CD4-positive, alpha-beta T cell (primary cell): ENCODE results near the gene TSHZ2. TPM values are rescaled to one million over a fixed set of nuclear protein-coding genes. Genes with fewer than 3 reads are reported as not detected.

Experiments used
- ATAC-seq: fragments of 200-7000 bp; cut with Tn5 transposase; one replicate; pipeline ENCODE4 v1.10.0; 2022; ENCODE audit warnings: mild to moderate bottlenecking; ENCODE audit not compliant: poor library complexity
- CTCF ChIA-PET: fragments of 350-600 bp; sonication (Branson Sonifier 250); formaldehyde crosslinking; loops from one replicate; lab custom pipeline; 2021; ENCODE audit warnings: antibody characterized with exemption, inconsistent platforms; lab: Charles Lee
- POLR2A ChIA-PET: fragments of 350-600 bp; sonication (Branson Sonifier 250); formaldehyde crosslinking; loops from one replicate; lab custom pipeline; 2021; ENCODE audit warnings: antibody characterized with exemption, inconsistent platforms; lab: Charles Lee
- DNase-seq, 14 experiments: peaks; one replicate each; pipeline ENCODE4 v3.0.0-alpha.2; 2013 to 2020; ENCODE audit warnings: mixed read lengths in 2 of 14
- H3K27ac ChIP-seq, 2 donors: one replicate each; pipeline versions ENCODE4 v1.5.1 to v1.7.0; 2013; ENCODE audit warnings: low read length in 2 of 2, low read depth in 1 of 2, mild to moderate bottlenecking in 1 of 2
- H3K27me3 ChIP-seq, 2 experiments: 1 replicate in 1 of 2; 2 replicates in 1 of 2; pipeline versions ENCODE4 v1.6.1 to v1.7.0; 2013; ENCODE audit warnings: low read length in 2 of 2, control low read depth in 1 of 2, mild to moderate bottlenecking in 1 of 2, moderate library complexity in 1 of 2; ENCODE audit not compliant: insufficient read depth in 2 of 2, control insufficient read depth in 1 of 2
- H3K36me3 ChIP-seq: one replicate; pipeline ENCODE4 v1.6.1; 2013; ENCODE audit warnings: low read length, control low read depth; ENCODE audit not compliant: insufficient read depth
- H3K4me1 ChIP-seq: one replicate; pipeline ENCODE4 v1.6.1; 2013; ENCODE audit warnings: low read length, control low read depth; ENCODE audit not compliant: insufficient read depth
- H3K4me3 ChIP-seq: one replicate; pipeline ENCODE4 v1.5.1; 2013; ENCODE audit warnings: mild to moderate bottlenecking, low read length, moderate library complexity
- H3K9me3 ChIP-seq, 2 experiments: 1 replicate in 1 of 2; 2 replicates in 1 of 2; pipeline versions ENCODE4 v1.6.1 to v1.7.0; 2013; ENCODE audit warnings: low read length in 2 of 2, mild to moderate bottlenecking in 2 of 2, control low read depth in 1 of 2, moderate library complexity in 1 of 2; ENCODE audit not compliant: control insufficient read depth in 1 of 2, insufficient read depth in 1 of 2
- H3K27ac Mint-ChIP-seq: one replicate; pipeline ENCODE4 v1.8.0; 2020; ENCODE audit warnings: mixed read lengths
- H3K27me3 Mint-ChIP-seq: one replicate; pipeline ENCODE4 v1.8.0; 2021; ENCODE audit warnings: mixed read lengths
- H3K36me3 Mint-ChIP-seq: one replicate; pipeline ENCODE4 v1.8.0; 2021; ENCODE audit warnings: low read depth, mixed read lengths
- H3K4me1 Mint-ChIP-seq: one replicate; pipeline ENCODE4 v1.8.0; 2021; ENCODE audit warnings: low read depth, mixed read lengths
- H3K4me3 Mint-ChIP-seq: one replicate; pipeline ENCODE4 v1.8.0; 2020; ENCODE audit warnings: mild to moderate bottlenecking, mixed read lengths
- H3K9me3 Mint-ChIP-seq: one replicate; pipeline ENCODE4 v1.8.0; 2020; ENCODE audit warnings: mixed read lengths
- intact Hi-C, 2 experiments: fragments of 100-400 bp; cut with DNase I in 1 of 2; cut with micrococcal nuclease in 1 of 2; formaldehyde crosslinking; loops; one replicate each; pipeline versions ENCODE4 v1.15.1 to v1.9.0; 2023 to 2025; cut with DNase I, micrococcal nuclease
- total RNA-seq, 174 experiments: library from RNA in 2 of 174; stranded (reverse) in 2 of 174; gene quantifications; one replicate each; pipeline ENCODE4 v1.2.3 and lab custom pipeline; 2021 to 2026
- TF ChIP-seq, protein P1 (sequence below): fragments of 200-600 bp; IDR thresholded peaks from one replicate; pipeline ENCODE4 v1.8.0; 2022; ENCODE audit warnings: antibody characterized with exemption, mild to moderate bottlenecking

The TSHZ2 gene
- total RNA-seq, 2 experiments from 2014 or later = 26.1 to 27.4 TPM

DNA sequence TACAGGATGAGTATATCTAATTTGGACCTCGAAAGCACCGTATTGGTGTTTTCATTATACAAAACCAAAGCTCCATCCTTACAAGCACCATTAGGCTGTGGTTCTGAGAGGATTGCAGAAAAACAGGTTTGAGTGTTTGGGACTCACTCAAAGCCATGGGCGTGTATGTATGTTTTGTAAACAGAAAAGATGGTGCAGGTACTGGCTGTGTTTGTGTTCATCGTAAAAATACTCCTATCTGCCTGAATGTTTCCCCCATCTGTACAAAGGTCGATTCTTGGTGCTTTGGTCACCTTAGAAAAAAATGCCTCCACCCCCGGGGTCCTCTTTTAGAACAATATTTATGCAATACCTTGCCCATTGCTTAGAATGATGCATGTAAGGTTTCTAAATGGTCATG, 286.6 kb downstream of the TSHZ2 start:
- H3K36me3 ChIP-seq = peaks cover 2% of the 10 kb centered on the region
- no peaks in the 10 kb centered on the region for H3K27me3 ChIP-seq
- CTCF ChIA-PET = no interaction called here
- no peaks in the 10 kb centered on the region for H3K9me3 Mint-ChIP-seq
- POLR2A ChIA-PET = no interaction called here
- H3K27me3 Mint-ChIP-seq = no peaks in the 10 kb centered on the region
- H3K9me3 ChIP-seq = peaks cover 0 to 5% of the 10 kb centered on the region in 2 experiments
- intact Hi-C loops = no loop called here
- H3K27ac Mint-ChIP-seq = no peak overlapping the region
- DNase-seq (no peak), ATAC-seq (no peak)
- TF ChIP-seq, protein P1, sequence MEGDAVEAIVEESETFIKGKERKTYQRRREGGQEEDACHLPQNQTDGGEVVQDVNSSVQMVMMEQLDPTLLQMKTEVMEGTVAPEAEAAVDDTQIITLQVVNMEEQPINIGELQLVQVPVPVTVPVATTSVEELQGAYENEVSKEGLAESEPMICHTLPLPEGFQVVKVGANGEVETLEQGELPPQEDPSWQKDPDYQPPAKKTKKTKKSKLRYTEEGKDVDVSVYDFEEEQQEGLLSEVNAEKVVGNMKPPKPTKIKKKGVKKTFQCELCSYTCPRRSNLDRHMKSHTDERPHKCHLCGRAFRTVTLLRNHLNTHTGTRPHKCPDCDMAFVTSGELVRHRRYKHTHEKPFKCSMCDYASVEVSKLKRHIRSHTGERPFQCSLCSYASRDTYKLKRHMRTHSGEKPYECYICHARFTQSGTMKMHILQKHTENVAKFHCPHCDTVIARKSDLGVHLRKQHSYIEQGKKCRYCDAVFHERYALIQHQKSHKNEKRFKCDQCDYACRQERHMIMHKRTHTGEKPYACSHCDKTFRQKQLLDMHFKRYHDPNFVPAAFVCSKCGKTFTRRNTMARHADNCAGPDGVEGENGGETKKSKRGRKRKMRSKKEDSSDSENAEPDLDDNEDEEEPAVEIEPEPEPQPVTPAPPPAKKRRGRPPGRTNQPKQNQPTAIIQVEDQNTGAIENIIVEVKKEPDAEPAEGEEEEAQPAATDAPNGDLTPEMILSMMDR = no peak
- no peaks in the 10 kb centered on the region for H3K4me1 ChIP-seq
- H3K36me3 Mint-ChIP-seq = peaks cover 24% of the 10 kb centered on the region
- no peaks in the 10 kb centered on the region for H3K4me1 Mint-ChIP-seq
- no peak overlapping the region for H3K4me3 Mint-ChIP-seq
- H3K27ac ChIP-seq = no peak overlapping the region
- no peak overlapping the region for H3K4me3 ChIP-seq

DNA sequence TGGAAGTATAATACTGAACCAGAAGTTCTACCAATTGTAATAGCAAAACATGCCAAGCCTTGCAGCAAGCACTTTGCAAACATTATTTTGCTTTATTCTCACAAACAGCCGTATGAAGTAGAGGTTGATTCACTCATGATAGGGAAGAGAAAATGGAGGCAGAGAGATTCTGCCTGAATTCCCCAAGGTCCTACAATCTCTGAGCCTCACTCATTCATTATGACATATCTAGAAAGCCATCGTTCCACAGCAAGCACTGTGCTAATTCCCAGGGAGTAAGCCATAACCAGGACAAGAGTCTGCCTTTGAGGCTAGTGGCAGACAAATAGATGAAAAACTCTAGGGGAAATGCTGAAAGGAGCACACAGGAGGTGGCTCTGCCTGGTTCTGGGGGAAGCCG, 288.0 kb downstream of the TSHZ2 start:
- ChIA-PET POLR2A (no interaction called here), CTCF (no interaction called here)
- intact Hi-C loops = no loop called here
- Histone ChIP-seq H3K9me3 (peaks cover 0 to 5% of the 10 kb centered on the region in 2 experiments), H3K4me1 (no peaks in the 10 kb centered on the region), H3K27me3 (no peaks in the 10 kb centered on the region), H3K4me3 (no peak overlapping the region), H3K27ac (no peak overlapping the region), H3K36me3 (no peaks in the 10 kb centered on the region)
- Mint-ChIP-seq H3K4me1 (no peaks in the 10 kb centered on the region), H3K9me3 (no peaks in the 10 kb centered on the region), H3K36me3 (peaks cover 11% of the 10 kb centered on the region), H3K4me3 (no peak overlapping the region), H3K27ac (no peak overlapping the region), H3K27me3 (peaks cover 6% of the 10 kb centered on the region)
- ATAC-seq (no peak), DNase-seq (no peak)
- TF ChIP-seq, protein P1 = no peak

DNA sequence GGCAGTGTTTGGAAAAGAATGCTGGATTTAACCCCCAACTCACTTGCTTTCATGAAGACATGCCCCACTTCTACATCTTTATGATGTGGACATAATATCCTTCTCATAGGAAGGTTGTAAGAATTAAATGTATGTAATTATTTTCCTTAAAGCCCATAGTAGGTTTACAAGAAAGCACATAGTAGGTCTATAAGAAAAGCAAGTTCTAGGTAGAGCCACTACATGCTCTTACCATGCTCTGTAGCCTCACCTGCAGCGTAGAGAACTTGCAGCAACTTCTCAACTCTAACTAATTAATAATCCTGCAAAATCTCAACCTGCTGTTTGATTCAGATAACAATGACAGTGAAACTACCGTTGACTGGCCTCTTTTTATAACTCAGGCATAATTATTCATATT, 288.4 kb downstream of the TSHZ2 start:
- ATAC-seq (no peak), DNase-seq (no peak)
- H3K4me3 Mint-ChIP-seq = no peak overlapping the region
- intact Hi-C loops = no loop called here
- peaks cover 6% of the 10 kb centered on the region for H3K27me3 Mint-ChIP-seq
- no peak overlapping the region for H3K27ac Mint-ChIP-seq
- Histone ChIP-seq H3K4me1 (no peaks in the 10 kb centered on the region), H3K9me3 (peaks cover 0 to 1% of the 10 kb centered on the region in 2 experiments), H3K27me3 (no peaks in the 10 kb centered on the region), H3K36me3 (no peaks in the 10 kb centered on the region), H3K4me3 (no peak overlapping the region), H3K27ac (no peak overlapping the region)
- no peaks in the 10 kb centered on the region for H3K4me1 Mint-ChIP-seq
- TF ChIP-seq, protein P1 = no peak
- H3K36me3 Mint-ChIP-seq = peaks cover 11% of the 10 kb centered on the region
- no peaks in the 10 kb centered on the region for H3K9me3 Mint-ChIP-seq
- ChIA-PET POLR2A (no interaction called here), CTCF (no interaction called here)
